ENCODE results near the gene CMSS1.
A peak's percentile ranks its signal among the peaks of the same experiment; 100 is the strongest.
"Not testable (repeated sequence)": the region's sequence is repeated elsewhere in the genome, so short reads cannot be mapped to it uniquely, and the experiment has no call there.

CMSS1 gene

DNA sequence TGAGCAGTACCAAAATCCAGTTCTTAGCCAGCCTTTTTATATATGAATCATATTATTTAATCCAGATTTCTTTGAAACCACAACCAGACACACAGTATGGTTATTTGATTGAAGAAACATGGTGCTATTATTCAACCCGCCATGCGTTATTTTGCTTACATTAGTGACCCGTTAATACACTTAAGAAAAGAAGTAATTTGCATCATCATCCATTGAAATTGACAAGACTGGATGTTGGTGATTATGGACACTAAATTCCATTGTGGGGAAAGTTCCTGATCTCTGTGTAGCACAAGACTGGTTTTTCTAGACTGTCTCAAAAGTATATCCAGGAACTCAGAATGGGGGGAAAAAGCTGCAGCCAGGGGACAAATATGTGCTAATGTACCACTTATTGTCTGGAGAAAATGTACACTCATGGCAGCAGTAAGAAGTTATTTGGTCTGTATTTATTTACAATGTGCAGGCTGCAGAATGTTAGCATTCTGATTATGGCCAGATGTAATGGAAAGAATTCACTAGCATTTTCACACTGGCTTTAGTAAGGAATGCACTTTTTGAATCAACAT lies 216.3 kb downstream of the CMSS1 start:
- no peak for DNase-seq

GRCh38 chr3:100039075-100039474 lies 221.4 kb downstream of the CMSS1 start:
- no peak for DNase-seq

GRCh38 chr3:100040451-100041225 lies 223.0 kb downstream of the CMSS1 start:
- DNase-seq: no peak

DNA sequence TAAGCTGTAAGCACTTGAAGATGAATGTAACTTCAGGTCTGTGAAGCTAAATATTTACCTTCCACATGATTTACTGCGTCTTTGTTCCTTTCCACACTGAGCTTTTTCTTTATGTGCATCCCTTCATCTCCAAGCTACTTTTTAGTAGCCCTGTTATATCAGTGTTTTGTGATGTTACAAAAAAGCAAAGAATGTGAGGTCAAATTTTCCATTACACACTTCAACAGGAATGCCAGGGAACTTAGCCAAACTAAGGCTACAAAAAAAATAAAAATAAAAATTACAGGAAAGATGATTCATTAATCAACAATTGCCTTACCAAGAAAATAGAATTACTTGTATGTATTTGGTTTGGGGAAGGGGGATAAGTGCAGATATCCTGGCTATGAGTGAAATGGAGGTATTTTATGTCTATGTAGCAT lies 223.7 kb downstream of the CMSS1 start:
- no peak for DNase-seq

- DNase-seq: no peak
These were observed 224.7 kb downstream of the CMSS1 start for GRCh38 chr3:100042166-100042981.

DNA sequence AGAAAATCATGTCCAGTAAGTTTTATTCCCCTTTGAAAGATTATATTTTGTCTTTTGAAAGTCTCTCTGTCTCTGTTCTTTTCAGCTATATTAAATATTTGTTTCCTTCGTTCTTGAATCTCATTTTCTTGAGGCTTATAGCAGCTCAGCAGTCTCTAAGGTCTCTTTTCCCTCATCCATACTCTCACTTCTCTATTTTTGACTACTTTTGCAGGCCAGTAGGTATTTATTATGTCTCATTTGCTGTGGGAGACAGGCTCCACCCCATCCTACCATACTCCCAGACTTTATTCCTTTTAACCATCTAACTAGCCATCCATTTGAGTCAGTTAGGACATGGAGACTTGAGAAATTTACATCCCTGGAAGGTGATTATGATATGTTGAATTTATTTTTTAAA lies 225.6 kb downstream of the CMSS1 start:
- DNase-seq: no peak

DNA sequence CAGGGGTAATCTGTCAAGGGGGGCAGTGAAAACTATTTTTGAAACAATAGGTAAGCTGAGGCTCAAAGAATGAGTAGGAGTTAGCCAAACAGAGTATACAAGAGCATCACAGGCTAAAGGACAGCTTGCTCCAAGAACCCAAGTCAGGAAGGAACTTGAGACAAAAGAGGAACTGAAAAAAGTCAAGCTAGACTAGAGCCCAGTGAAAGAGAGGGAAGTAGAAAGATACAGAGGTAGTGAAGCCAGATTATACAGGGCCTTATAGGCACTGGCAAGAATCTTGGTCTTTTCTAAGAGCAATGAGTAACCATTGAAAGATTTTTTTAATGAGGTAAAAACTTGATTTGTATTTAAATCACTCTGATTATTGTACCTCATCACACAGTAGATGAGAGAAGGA lies 226.7 kb downstream of the CMSS1 start:
- peak; percentile 81 for DNase-seq

DNA sequence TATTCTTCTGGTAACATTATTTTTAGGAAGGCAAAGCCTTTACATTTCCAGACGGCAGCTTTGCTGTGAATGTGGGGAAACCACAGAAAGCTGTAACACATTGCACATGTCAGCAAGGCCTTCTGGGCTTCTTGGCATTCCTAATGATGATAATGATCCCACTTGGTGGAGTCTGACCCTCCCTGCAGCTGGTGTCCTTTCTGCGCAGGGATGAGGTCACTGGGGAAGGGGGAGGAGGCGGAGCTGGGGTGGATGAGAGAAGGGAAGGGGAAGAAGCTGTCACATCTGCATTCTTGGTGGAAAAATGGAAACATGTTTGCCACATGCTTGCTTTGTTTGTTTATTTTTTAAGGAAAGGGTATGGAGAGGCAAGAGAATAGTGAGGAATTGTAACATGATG lies 228.0 kb downstream of the CMSS1 start:
- peak; percentile 33 for DNase-seq

- DNase-seq: peak; percentile 31
These were observed 229.3 kb downstream of the CMSS1 start for GRCh38 chr3:100046986-100047385.

- DNase-seq: peak; percentile 77
These were observed 229.9 kb downstream of the CMSS1 start for GRCh38 chr3:100047455-100048141.

DNA sequence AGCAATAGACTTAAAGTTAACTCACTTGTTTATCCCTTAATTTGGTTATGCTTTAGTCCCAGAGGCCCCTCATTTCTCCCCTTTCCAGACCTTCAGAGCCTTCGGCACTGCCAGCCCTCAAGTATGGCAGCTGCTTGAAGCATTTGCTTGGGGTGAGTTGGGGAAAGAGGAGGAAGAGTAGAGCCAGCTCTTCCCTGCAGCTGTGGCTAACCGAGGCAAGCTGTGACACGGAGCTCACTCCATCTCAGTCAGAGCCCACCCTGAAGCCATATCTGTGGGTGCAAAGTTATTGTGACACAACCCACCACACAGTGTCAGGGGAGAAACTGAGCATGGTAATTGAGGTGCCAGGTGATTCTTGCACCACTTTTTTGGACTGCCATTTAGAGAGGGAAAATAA lies 230.6 kb downstream of the CMSS1 start:
- no peak for DNase-seq

DNA sequence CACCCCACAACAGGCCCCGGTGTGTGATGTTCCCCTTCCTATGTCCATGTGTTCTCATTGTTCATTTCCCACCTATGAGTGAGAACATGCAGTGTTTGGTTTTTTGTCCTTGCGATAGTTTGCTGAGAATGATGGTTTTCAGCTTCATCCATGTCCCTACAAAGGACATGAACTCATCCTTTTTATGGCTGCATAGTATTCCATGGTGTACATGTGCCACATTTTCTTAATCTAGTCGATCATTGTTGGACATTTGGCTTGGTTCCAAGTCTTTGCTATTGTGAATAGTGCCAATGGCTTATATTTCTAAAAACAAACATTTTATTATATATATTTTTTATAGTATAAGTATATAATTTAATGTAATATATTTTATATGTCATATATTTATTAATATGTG lies 233.9 kb downstream of the CMSS1 start:
- not testable (repeated sequence) for DNase-seq

GRCh38 chr3:100053951-100054620 lies 236.4 kb downstream of the CMSS1 start:
- DNase-seq: no peak

DNA sequence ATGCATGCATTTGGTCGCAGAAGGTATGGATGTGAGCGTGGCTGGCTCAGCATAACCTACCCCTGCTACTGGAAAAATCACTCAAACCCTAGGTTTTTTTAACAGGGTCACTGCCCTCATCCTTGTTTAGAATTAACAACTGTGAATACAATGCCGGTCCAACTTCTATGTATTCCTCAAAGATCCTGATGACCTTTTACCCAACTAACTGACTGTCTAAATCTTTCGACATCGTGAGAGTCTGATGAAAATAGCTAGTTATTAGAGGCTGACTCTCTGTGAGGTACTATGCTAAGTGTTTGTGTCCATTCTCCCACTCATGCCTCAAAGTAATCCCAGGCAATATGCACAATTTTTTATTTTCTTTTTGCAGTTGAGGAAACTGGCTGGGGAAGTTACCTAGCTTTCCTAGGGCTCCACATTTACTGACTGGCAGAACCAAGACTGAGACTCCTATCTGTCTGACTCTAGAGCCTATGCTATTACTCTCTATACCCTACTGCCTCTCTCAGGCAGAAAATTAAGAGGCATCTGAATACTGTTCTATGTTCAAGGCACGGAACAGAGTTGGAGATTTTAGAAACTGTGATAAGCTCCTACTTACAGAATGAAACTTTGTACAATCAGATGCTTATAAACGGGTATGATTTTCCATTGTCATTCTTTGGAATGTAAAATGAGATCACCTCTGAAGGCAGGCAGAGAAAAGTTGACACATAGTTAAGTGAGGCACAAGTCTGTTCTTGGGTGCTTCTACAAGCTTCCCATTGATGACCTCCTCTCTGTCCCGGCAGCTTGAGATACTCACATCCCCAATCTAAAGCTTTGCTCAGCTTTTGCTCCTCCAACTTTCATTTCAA lies 240.3 kb downstream of the CMSS1 start:
- DNase-seq: no peak

DNA sequence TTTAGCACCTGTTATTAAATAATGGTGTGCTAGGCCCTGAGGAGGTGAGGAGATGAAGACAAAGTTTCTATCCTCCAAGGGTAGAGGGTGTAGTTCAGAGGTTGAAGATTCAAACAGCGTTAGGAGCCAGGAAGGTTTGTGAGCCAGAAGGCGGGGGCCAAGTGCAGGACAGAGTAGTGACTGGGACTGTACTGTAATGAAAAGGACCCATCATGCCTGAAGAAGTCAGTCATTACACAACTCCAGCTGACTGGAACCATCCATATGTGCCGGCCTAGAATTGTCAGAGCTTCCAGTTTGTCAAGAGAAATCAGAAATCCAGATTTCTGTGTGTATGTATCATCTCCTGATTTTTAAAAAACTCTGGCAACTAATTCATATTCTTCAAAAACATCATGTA lies 241.8 kb downstream of the CMSS1 start:
- DNase-seq: no peak

- peak; percentile 58 for DNase-seq
These were observed 243.2 kb downstream of the CMSS1 start for GRCh38 chr3:100060685-100061484.

- no peak for DNase-seq
These were observed 245.0 kb downstream of the CMSS1 start for GRCh38 chr3:100062665-100063064.

- no peak for DNase-seq
These were observed 246.3 kb downstream of the CMSS1 start for GRCh38 chr3:100063929-100064461.

GRCh38 chr3:100067589-100067988 lies 249.9 kb downstream of the CMSS1 start:
- no peak for DNase-seq

GRCh38 chr3:100068826-100069225 lies 251.2 kb downstream of the CMSS1 start:
- peak; percentile 61 for DNase-seq

Measured in inflammatory macrophage treated with lipopolysaccharide for 4 hours (primary cell).